PC-9 (cell line): ENCODE data around the gene EDN2.

Experiments used
- EZH2 ChIP-seq: fragments of 200-600 bp; sonication (generic); IDR thresholded peaks from 2 replicates; pipeline ENCODE4 v1.8.0; 2017; ENCODE audit warnings: antibody characterized with exemption, low read depth
- TF ChIP-seq, protein P1 (sequence below): fragments of 200-600 bp; sonication (generic); conservative IDR thresholded peaks from 2 replicates; pipeline ENCODE4 v1.6.1; 2017; ENCODE audit warnings: mixed run types, antibody characterized with exemption, mild to moderate bottlenecking, moderate library complexity

DNA sequence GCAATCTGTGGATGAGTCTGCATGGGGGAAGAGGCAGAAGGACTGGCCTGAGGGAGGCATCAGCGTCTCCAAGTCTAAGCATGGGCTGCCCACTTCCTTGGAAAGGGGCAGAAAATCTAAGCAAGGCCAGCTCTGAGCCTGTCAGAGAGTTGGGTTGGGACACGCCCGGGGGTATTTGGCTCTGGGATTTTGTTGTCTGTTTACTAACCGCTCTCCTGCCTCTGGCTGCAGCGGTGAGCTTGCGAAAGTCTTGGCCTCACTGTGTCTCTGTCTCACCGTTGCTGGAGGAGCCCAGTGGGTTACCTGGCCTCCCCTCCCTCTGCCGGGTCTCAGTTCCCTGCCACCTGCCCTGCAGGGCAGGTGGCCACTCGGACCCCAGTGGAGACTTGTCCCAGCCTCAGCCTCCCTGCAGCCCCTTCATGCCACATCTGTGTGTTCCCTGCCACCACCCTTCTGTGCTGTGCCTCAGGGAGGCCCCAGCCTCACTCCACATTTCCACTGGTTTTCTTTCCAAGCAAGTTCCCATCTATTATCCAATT is 33.7 kb downstream of the EDN2 start:
- TF ChIP-seq EZH2, result no peak
- TF ChIP-seq, protein P1, sequence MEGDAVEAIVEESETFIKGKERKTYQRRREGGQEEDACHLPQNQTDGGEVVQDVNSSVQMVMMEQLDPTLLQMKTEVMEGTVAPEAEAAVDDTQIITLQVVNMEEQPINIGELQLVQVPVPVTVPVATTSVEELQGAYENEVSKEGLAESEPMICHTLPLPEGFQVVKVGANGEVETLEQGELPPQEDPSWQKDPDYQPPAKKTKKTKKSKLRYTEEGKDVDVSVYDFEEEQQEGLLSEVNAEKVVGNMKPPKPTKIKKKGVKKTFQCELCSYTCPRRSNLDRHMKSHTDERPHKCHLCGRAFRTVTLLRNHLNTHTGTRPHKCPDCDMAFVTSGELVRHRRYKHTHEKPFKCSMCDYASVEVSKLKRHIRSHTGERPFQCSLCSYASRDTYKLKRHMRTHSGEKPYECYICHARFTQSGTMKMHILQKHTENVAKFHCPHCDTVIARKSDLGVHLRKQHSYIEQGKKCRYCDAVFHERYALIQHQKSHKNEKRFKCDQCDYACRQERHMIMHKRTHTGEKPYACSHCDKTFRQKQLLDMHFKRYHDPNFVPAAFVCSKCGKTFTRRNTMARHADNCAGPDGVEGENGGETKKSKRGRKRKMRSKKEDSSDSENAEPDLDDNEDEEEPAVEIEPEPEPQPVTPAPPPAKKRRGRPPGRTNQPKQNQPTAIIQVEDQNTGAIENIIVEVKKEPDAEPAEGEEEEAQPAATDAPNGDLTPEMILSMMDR, result no peak
